GM12878 (cell line): ENCODE data around the gene UMOD. TPM values are rescaled to one million over a fixed set of nuclear protein-coding genes. Genes with fewer than 3 reads are reported as not detected.

Experiments used
- ATAC-seq: fragments of 200-7000 bp; cut with Tn5 transposase; 3 replicates; pipeline ENCODE4 v1.9.1; 2020; ENCODE audit warnings: mild to moderate bottlenecking, moderate library complexity
- BruUV-seq: library from RNA; stranded (reverse); fragments of 400-500 nt; replicated peaks from 2 replicates; lab custom pipeline; 2021; lab: Mats Ljungman, UMichigan
- CTCF ChIA-PET: fragments of 300-600 bp; sonication (Branson Sonifier 250); formaldehyde crosslinking; extraction: SDS; loops from one replicate; lab custom pipeline; 2021; ENCODE audit warnings: inconsistent platforms; lab: Yijun Ruan, JAX
- POLR2A ChIA-PET: fragments of 350-600 bp; formaldehyde crosslinking; extraction: SDS; loops from one replicate; lab custom pipeline; 2021; ENCODE audit warnings: inconsistent platforms; lab: Charles Lee
- RAD21 ChIA-PET: fragments of 300-600 bp; sonication (Branson Sonifier 250); formaldehyde crosslinking; loops from one replicate; lab custom pipeline; 2023; ENCODE audit warnings: antibody characterized with exemption; ENCODE audit not compliant: unreplicated experiment; lab: Charles Lee
- SMC1A ChIA-PET: fragments of 300-600 bp; sonication (Branson Sonifier 250); formaldehyde crosslinking; loops from one replicate; lab custom pipeline; 2023; ENCODE audit not compliant: unreplicated experiment, uncharacterized antibody; lab: Charles Lee
- DNase-seq: peaks from one replicate; pipeline ENCODE4 v3.0.0-alpha.2; 2011; ENCODE audit warnings: low read depth, low spot score
- FAIRE-seq: peaks from 3 replicates; lab custom pipeline; 2011; peaks lifted over from hg19 to GRCh38; lab: Jason Lieb, UNC
- H2AFZ ChIP-seq: 2 replicates; pipeline ENCODE4 v1.6.0; 2011; ENCODE audit warnings: low read depth, low read length, control low read depth; ENCODE audit not compliant: control insufficient read depth
- H3K27ac ChIP-seq: 2 replicates; pipeline ENCODE4 v1.5.1; 2011; ENCODE audit warnings: control low read depth; ENCODE audit not compliant: control insufficient read depth, insufficient read depth
- H3K27me3 ChIP-seq, 2 experiments: replicated peaks in 1 of 2; 2 replicates each; pipeline versions ENCODE4 v1.6.0 to v1.6.1; 2011; ENCODE audit warnings: low read length in 1 of 2; ENCODE audit not compliant: control insufficient read depth in 2 of 2, insufficient read depth in 2 of 2
- H3K36me3 ChIP-seq, 2 experiments: 2 replicates each; pipeline ENCODE4 v1.5.1; 2011; ENCODE audit warnings: low read length in 1 of 2; ENCODE audit not compliant: control insufficient read depth in 2 of 2, insufficient read depth in 2 of 2
- H3K4me1 ChIP-seq: 2 replicates; pipeline ENCODE4 v1.6.1; 2011; ENCODE audit warnings: mild to moderate bottlenecking, low read length, moderate library complexity, mixed read lengths; ENCODE audit not compliant: control insufficient read depth, insufficient read depth
- H3K4me2 ChIP-seq: 2 replicates; pipeline ENCODE4 v1.6.0; 2011; ENCODE audit warnings: control low read depth; ENCODE audit not compliant: control insufficient read depth, insufficient read depth
- H3K4me3 ChIP-seq: fragments of 200-600 bp; sonication (generic); 2 replicates; pipeline ENCODE4 v1.5.1; 2016
- H3K79me2 ChIP-seq: 2 replicates; pipeline ENCODE4 v1.6.0; 2011; ENCODE audit warnings: low read length; ENCODE audit not compliant: control insufficient read depth, insufficient read depth
- H3K9ac ChIP-seq: 2 replicates; pipeline ENCODE4 v1.8.0; 2011; ENCODE audit warnings: low read length, control low read depth, mixed read lengths; ENCODE audit not compliant: control insufficient read depth, insufficient read depth
- H3K9me3 ChIP-seq: replicated peaks from 3 replicates; pipeline ENCODE4 v1.5.1; 2011; ENCODE audit warnings: mild to moderate bottlenecking, low read length; ENCODE audit not compliant: control insufficient read depth, insufficient read depth
- H4K20me1 ChIP-seq: 2 replicates; pipeline ENCODE4 v1.6.0; 2011; ENCODE audit not compliant: control insufficient read depth, insufficient read depth
- BCL11A ChIP-seq: IDR thresholded peaks from 2 replicates; pipeline ENCODE4 v1.6.1; 2011; ENCODE audit warnings: low read depth, low read length
- CEBPB ChIP-seq, 2 experiments: fragments of 150-350 bp in 1 of 2; IDR thresholded peaks; 2 replicates each; pipeline ENCODE4 v1.6.1; 2012 to 2014; ENCODE audit warnings: low read depth in 2 of 2, low read length in 2 of 2, borderline replicate concordance in 1 of 2, inconsistent platforms in 1 of 2
- IKZF2 ChIP-seq, 2 experiments: fragments of 450-650 bp; IDR thresholded peaks; 2 replicates each; pipeline ENCODE4 v1.6.1; 2017; ENCODE audit warnings: mild to moderate bottlenecking in 2 of 2, moderate library complexity in 2 of 2
- MLLT1 ChIP-seq: fragments of 450-650 bp; IDR thresholded peaks from 2 replicates; pipeline ENCODE4 v1.6.1; 2016; ENCODE audit warnings: mild to moderate bottlenecking
- MYB ChIP-seq: fragments of 150-350 bp; IDR thresholded peaks from 2 replicates; pipeline ENCODE4 v1.6.1; 2014; ENCODE audit warnings: mild to moderate bottlenecking, low read depth, low read length, borderline replicate concordance
- NR2F1 ChIP-seq: fragments of 450-650 bp; conservative IDR thresholded peaks from 2 replicates; pipeline ENCODE4 v1.6.1; 2017; ENCODE audit warnings: mild to moderate bottlenecking
- PKNOX1 ChIP-seq: fragments of 450-650 bp; IDR thresholded peaks from 2 replicates; pipeline ENCODE4 v1.6.1; 2016; ENCODE audit warnings: mild to moderate bottlenecking
- POLR2AphosphoS5 ChIP-seq: IDR thresholded peaks from 2 replicates; pipeline ENCODE4 v1.6.1; 2011; ENCODE audit warnings: mild to moderate bottlenecking, low read length, inconsistent platforms
- RFX5 ChIP-seq: IDR thresholded peaks from 2 replicates; pipeline ENCODE4 v1.6.1; 2011; ENCODE audit warnings: low read depth, low read length, improper control_type of control experiment
- ZNF384 ChIP-seq: IDR thresholded peaks from 2 replicates; pipeline ENCODE4 v1.6.1; 2012; ENCODE audit warnings: low read depth, mild to moderate bottlenecking, low read length, improper control_type of control experiment, borderline replicate concordance
- WGBS: methylation state at CpG from one replicate; pipeline ENCODE4 v1.1.6; 2016; ENCODE audit warnings: low lambda C conversion rate; ENCODE audit not compliant: insufficient replicate concordance, insufficient coverage; ENCODE audit errors: missing lambda C conversion rate; 5-methylcytosine and 5-hydroxymethylcytosine counted together
- in situ Hi-C: fragments of 300-500 bp; cut with MboI; formaldehyde crosslinking; loops from 9 replicates; pipeline ENCODE4 v1.14.3; 2018; ENCODE audit warnings: mixed read lengths
- intact Hi-C: fragments of 100-400 bp; cut with micrococcal nuclease; formaldehyde crosslinking; loops from one replicate; pipeline ENCODE4 v1.14.2; 2022; ENCODE audit not compliant: unreplicated experiment
- polyA plus RNA-seq, 11 experiments: library from polyadenylated mRNA; depleted of rRNA in 4 of 11; unstranded in 6 of 11; stranded (reverse) in 5 of 11; fragments of >200 nt; fragmentation: Nextera tagmentation in 4 of 11; fragmentation: Illumina TruSeq in 1 of 11; extraction: Ambion mirVana in 4 of 11; extraction: Trizol in 1 of 11; gene quantifications; 1 replicate in 1 of 11; 2 replicates in 10 of 11; pipeline versions ENCODE4 v1.2.1 to v1.2.3, GENCODE V29; 2011 to 2016; ENCODE audit warnings: inconsistent platforms in 2 of 11, missing spikeins in 2 of 11, low read depth in 1 of 11
- total RNA-seq, 4 experiments: library from RNA; depleted of rRNA in 3 of 4; stranded (reverse); fragments of >200 nt in 3 of 4; fragmentation: Illumina TruSeq in 1 of 4; extraction: Trizol in 1 of 4; gene quantifications; 2 replicates each; pipeline versions ENCODE4 v1.2.1 to v1.2.3, GENCODE V29; 2013 to 2021

The UMOD gene
- total and polyA plus RNA-seq, 10 of the 15 experiments (the other 5 are each of a cell fraction or from before 2014, with no cell fraction given) = not detected

- TF ChIP-seq PKNOX1 (no peak), RFX5 (no peak), BCL11A (no peak)
These were observed at the start of gene UMOD (continued) for GRCh38 chr16:20352615-20353014.

GRCh38 chr16:20401475-20402016, 49.0 kb upstream of the UMOD start:
- Histone ChIP-seq H3K79me2 (no peaks in the 10 kb centered on the region), H3K36me3 (no peaks in the 10 kb centered on the region), H3K4me2 (no peak overlapping the region), H3K27ac (no peak overlapping the region), H4K20me1 (no peaks in the 10 kb centered on the region), H3K9ac (no peak overlapping the region), H2AFZ (no peak overlapping the region), H3K9me3 (no peaks in the 10 kb centered on the region), H3K4me1 (no peaks in the 10 kb centered on the region), H3K27me3 (no peaks in the 10 kb centered on the region), H3K4me3 (no peak overlapping the region)
- RAD21 ChIA-PET = no interaction called here
- ATAC-seq (no peak), FAIRE-seq (no peak), DNase-seq (no peak)
- SMC1A ChIA-PET = no interaction called here
- intact Hi-C loops = no loop called here
- TF ChIP-seq IKZF2 (IDR thresholded peaks at IDR 0.05) = no peak
- no peak for TF ChIP-seq NR2F1
- no peak for TF ChIP-seq MYB
- no peak for TF ChIP-seq POLR2AphosphoS5
- no peak for TF ChIP-seq ZNF384
- no peak for TF ChIP-seq MLLT1
- TF ChIP-seq CEBPB (IDR thresholded peaks at IDR 0.05; ENCODE audit: borderline replicate concordance in 1 of 2, low read depth in 2 of 2, low read length in 2 of 2) = no peak
- CTCF ChIA-PET = interaction anchor here (1.1 kb wide), 1 partner anchor 17 kb away, joined by 3 read pairs; no protein-coding TSS in a partner anchor
- POLR2A ChIA-PET = no interaction called here
- WGBS = 14% methylated on average over 8 of the region's 8 CpGs
- no TSS peak for BruUV-seq
- in situ Hi-C loops = no loop called here
